DOHH2 (cell line): ENCODE measurements around the gene FBXW12.
"Not testable (repeated sequence)": the region's sequence is repeated elsewhere in the genome, so short reads cannot be mapped to it uniquely, and the experiment has no call there.

Experiments
- CTCF ChIP-seq: fragments of 200-600 bp; sonication (generic); IDR thresholded peaks from one replicate; pipeline ENCODE4 v1.5.1; 2014; ENCODE audit warnings: antibody characterized with exemption, mild to moderate bottlenecking, low read depth, low read length; ENCODE audit not compliant: poor library complexity, severe bottlenecking
- EZH2phosphoT487 ChIP-seq: fragments of 200-600 bp; sonication (generic); IDR thresholded peaks from 2 replicates; pipeline ENCODE4 v1.6.1; 2017; ENCODE audit warnings: borderline replicate concordance, mild to moderate bottlenecking, antibody characterized with exemption, low read length, moderate library complexity, mixed read lengths

DNA sequence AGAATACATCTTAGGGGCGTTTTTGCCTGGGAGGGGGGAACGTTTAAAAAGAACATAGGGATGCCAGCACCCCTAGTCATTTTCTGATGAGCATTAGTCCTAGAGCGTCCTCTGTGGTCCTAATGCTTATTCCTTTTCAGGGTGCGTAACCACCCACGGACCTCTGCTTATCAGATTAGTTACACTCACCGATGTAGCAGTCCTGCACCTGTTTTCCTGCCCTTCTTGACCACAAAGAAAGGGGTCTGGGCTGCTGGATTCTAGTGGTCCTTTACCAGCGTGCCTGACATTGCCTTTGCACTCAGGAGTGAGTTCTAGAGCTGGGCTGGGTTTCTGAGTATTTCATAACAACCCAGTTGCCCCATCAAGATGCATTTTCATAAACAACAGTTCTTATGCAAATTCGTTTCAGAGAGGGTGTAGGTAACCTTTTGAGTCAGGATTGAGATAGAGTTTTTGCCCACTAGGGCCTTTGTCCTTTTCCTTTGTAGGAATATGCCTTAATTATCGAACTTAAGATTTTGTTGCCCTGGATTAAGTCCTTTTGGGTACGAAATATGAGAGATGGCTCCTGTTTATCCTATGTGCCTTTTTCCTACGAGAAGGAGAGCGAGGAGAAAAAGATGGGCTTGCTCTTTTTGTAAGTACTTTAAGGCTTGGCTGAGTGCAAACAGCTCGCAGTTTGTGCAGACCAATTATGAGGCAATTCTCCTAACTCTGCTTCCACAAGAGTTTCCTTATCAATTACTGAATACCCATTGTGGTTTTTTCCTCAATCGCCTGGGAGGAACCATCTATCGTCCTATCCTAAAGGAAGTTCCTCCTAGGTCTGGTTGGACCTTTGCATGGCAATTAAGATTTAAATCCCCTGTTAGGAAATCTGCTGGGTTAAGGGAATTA, 38.4 kb upstream of the FBXW12 start, which contains the start of gene SPINK8:
- TF ChIP-seq CTCF, EZH2phosphoT487: not testable (repeated sequence)
